ENCODE data around the gene ITPKC.

The ITPKC gene

DNA sequence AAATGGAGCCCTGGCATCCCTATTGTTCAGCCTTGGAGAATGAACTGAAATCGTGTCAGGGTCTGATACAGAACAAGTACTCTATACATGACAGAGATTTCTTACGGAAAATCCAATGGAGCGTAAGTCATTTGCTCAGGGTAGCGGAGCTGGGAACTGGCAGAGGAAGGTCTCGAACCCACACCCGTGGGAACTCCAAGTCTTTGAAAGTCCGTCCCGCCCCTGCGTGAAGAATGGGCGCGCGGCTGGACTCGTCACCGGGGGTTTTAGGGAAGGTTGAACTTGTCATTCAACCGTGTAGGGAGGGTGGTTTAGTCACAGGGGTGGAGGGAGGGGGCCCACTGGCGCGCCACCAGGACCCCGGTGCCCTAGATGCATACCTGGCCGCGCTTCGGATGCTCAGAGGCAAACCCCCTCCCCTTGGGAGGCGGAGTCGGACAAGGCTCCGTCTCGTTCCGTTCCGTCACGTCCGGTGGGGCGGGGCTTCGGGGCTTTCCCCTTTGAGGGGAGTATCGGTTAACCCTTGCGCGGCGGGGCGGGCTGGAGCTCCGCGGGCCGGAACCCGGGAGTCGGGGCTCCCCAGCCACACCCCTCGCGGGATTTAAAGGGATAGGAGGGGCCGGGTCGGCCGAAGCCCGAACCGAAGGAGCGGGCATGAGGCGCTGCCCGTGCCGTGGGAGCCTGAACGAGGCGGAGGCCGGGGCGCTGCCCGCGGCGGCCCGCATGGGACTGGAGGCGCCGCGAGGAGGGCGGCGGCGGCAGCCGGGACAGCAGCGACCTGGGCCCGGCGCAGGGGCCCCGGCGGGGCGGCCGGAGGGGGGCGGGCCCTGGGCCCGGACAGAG is at the start of gene ITPKC, which contains the start of gene COQ8B:
TSS of gene ITPKC (plus strand) at position 631 of the 843 bp plus-strand sequence. CDS start at position 655, 24 bp downstream.
TSS of gene COQ8B (minus strand) at position 405 of the 843 bp plus-strand sequence. CDS start 2,254 bp downstream, outside the sequence.
- peak; percentile 93 for DNase-seq (ENCODE audit: low spot score)

DNA sequence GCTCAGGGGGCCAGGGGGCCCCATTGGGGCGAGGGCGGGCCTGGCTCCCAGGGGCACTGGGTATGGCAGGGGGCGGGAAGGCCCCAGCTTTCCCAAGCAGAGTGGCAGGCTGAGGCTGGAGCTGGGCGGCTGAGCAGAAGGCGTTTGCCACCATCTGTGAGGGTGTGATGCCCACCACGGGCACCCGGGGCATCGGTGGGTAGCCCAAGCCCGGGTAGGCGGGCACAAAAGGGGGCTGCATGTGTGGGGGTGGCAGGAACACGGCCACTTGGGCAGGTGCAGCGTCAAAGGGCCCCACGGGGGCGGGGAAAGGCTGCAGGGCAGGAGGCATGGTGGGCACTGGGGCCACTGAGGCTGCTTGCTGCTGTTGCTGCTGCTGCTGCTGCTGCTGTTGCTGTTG is 49.3 kb upstream of the ITPKC start:
- DNase-seq (ENCODE audit: low spot score), result no peak

DNA sequence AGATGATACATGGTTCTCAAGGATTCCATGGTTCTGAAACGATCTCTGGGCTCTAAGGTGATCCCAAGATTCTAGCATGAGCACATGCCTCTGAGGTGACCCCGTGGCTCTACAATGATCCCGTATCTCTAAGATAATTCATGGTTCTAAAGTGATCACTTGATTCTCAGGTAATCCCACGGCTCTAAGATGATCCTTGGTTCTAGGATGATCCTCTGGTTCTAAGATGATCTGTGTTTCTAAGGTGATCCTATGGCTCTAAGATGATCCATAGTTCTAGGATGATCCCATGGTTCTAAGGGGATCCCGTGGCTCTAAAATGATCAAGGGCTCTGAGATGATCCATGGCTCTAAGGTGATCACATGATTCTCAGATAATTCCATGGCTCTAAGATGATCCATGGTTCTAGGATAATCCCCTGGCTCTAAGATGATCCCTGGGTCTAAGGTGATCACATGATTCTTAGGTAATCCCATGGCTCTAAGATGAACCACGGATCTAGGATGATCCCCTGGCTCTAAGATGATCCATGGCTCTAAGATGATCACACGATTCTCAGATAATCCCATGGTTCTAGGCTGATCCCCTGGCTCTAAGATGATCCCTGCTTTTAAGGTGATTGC is 47.8 kb upstream of the ITPKC start:
- no peak for DNase-seq (ENCODE audit: low spot score)

DNA sequence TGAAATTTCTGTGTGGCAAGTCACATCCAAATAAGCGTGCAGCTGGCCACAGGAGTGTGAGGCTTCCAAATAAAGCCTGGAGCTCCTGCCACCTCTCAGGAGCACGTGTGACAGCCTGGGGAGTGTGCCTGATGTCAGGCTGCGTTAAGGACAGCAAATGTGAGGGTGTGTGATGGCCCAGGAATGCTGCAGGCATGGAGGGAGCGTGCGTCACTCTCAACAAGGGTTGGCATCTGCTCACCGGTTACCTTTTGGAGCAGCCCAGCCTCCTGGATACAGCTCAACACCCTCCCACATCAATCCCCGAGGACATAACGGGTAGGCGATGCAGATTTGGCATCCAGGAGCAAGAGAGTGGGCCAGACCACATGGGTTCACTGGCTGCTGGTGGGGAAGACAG is 45.5 kb upstream of the ITPKC start:
- no peak for DNase-seq (ENCODE audit: low spot score)

DNA sequence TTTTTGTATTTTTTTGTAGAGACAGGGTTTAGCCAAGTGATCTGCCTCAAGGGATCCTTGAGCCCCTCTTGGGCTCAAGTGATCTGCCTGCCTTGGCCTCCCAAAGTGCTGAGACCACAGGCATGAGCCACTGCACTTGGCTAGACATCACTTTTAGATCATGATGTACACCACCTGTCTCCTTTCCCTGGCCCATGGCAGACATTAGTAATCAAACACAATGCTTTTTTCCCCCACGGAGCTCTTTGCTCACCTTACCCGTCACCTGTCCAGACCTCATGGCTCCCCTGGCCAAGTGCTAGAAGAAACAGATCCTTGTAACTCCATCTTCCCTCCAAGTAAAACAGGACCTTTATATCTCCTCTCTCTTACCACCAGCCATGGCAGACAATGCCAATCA is 44.9 kb upstream of the ITPKC start:
- no peak for DNase-seq (ENCODE audit: low spot score)

DNA sequence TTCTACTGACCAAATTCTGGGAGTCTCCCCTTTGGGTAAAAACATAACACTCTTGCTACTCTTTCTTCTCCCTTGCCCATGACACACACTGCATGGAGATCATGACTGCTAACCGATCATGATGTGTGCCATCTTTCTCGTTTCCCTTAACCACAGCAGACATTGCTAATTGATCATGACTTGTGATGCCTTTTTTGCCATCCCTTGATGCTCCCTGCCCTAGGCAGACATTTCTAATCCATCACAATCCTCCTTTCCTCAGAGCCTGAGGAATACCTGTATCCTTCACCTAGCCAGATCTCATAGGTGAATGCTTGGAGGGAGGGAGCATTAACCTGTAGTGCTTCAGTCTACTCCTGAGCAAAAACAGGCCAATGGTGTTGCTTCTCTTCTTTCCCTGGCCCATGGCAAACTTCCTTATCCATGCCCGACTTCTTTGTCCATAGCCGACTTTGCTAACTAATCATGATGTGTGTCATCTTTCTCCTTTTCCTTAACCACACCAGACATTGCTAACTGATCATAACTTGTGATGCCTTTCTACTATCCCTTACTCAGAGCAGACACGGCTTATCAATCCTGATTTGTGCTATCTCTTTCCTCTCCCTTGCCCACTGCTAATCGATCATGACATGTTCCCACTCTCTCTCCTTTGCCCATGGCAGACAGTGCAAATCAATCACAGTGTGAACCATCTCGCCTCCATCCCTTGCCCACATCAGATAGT is 44.2 kb upstream of the ITPKC start:
- no peak for DNase-seq (ENCODE audit: low spot score)

DNA sequence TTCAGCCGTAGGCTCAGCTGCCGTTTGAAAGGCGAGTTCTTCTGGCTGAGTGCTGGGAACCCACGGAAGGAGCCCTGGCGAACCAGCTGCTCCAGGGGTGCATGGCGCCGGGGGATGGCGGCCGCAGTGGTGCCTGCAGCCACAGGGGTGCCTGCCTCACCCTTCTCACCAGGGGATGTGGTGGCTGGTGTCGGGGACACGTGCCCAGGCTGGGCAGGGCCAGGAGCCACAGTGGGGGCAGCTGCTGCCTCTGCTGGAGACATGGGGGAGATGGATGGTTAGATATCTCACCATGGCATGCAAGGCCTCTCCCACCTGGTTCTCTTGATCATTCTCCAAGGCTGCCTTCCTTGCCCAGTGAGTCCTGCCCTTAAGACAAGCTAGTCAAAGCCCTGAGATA is 43.5 kb upstream of the ITPKC start:
- no peak for DNase-seq (ENCODE audit: low spot score)

DNA sequence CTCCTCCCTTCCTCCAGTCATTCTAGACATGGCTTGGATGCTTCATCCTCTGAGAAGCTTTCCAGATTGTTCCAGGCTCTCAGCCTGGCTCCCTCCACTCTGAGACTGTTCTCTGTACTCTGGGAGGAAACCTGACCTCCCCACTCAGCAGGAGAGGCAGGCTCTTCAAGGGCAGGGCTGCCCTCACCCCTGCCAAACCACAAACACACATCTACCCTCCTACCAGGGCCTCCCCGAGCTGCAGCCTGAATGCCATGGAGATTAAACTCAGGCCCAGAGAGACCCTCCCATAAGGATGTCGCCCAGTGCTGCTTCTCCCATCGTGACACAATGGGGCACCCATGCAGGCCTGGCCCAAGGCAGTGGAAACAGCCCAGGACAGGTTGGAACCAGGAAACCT is 42.6 kb upstream of the ITPKC start:
- no peak for DNase-seq (ENCODE audit: low spot score)

DNA sequence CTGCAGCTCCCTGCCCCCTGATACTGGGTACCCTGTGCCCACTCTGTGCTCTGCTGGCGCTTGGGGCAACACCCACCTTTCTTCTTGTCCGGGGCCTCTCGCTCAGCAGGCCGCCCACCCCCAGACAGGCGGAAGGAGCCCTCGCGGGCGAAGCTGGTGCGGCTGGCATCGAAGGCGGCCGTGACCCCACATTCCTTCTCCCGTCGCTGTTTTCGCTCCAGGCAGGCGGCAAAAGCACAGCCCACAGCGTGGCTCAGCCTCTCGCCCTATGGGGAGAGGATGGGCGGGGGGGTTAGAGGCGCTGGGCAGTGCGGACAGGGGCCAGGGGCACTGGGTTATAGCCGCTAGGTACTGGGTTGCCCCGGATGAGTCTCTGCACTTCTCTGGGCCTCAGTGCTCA is 39.8 kb upstream of the ITPKC start:
- no peak for DNase-seq (ENCODE audit: low spot score)

DNA sequence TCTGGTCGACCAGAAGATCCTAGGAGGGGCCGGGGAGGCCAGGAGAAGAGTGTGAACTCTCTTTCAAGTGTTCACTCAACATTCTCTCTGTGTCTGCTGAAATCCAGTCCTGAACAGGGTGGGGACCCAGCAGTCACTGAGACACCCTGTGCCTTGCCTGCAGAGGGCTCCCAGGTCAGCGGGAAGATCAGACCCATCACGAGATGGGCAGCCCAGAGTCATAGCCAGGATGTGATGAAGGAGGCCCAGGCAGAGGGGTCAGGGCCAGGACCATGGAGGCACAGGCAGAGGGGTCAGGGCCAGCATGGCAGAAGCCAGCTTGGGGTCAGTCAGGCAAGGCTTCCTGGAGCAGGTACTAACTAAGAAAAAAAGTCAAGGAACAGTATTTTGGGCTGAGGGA is 35.9 kb upstream of the ITPKC start:
- no peak for DNase-seq (ENCODE audit: low spot score)

DNA sequence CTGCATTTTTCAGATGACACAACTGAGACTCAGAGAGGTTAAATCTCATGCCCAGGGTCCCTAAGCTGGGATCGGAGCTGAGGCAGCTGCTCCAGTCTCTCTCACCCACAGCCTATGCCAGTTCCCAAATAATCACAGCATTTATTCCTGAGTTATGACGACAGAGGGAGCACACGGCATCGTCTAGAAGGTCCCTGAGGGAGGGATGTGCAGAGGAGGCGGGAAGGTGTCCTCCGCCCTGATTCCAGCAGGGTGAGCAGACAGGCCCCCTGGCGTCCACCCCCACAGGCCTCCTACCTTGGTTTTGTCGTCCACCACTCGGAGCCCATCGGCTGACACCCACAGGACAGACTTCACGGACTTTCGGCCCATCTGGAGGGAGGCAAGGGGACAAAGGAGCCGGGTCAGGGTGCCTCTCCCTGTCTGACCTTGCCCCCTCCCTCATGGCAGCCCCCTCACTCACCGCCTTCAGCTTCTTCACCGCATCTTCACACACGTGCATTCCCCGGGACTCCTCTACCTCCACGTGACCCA is 34.4 kb upstream of the ITPKC start:
- no peak for DNase-seq (ENCODE audit: low spot score)

DNA sequence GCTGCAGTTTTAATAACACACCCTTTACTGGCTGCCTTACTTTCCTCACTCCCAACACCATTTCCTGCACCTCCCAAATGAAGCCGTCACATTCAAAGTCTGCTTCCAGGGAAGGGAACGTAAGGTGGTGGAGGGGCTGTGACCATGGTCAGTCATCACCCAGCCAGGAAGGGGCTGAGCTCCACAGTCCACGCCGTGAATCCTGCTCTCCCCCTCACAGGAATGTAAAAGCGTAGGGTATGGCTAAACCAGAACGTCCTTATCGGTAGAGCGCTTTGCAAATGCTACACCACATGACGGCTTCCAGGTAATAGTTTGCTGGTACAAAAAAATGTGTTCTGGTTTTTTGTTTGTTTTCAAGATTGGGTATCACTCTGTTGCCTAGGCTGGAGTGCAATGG is 33.5 kb upstream of the ITPKC start:
- no peak for DNase-seq (ENCODE audit: low spot score)

DNA sequence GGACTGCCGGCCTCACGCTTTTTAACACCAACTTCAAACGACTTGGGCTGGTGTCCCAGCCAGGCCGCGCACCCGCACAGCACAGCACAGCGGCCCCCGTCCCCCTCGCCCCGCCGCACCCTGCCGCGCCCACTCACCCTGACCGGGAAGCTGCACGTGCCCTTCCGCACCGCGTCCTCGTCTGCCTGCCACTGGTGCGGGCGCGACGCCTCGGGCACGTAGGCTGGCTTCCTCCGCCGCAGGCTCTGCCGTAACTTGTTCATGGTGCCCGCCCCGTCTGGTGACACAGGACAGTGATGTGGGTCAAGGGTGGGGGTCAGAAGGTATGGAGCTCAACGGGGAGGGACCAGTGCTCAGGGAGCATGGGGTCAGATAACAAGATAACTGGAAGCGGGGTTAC is 32.6 kb upstream of the ITPKC start:
- DNase-seq (ENCODE audit: low spot score), result no peak

DNA sequence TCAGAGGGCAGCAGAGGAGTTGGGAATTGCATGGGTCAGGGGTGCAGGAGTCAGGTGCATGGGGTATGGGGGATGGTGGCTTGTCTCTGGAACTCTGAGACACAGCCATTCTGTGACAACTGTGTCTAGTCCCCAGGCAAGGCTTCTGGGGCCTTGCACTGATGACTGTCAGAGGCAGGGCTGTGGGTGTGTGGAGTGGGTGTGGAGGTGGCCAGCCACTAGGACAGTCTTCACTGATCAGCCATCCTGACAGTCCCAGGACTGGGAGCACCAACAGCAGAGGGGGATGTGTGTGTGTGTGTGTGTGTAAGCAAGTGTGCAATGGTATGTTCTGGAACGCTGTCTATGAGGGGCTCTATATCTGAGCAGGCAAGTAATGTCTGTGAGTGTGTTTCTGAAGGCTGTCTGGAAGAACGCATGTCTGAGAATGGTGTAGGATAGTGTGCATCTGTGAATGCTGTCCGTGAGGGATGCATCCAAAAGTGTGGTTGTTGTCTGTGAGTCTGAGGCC is 31.8 kb upstream of the ITPKC start:
- no peak for DNase-seq (ENCODE audit: low spot score)

DNA sequence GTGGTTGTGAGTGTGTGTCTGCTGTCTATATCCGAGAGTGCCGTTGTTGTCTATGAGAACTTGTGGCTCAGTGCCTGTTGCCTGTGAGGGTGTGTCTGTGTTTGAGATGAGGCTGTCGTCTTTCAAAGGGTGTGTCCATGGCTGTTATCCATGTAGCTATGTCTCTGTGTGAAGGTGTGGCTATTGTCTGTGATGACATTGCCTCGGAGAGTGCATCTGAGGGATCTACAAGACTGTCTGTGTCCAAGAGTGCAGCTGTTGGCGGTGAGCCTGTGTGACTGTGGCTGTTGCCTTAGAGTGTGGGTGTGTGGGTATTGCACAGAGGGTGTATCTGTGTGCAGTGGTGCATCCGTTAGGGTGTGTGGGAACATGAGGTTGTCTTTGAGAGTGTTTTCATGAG is 31.3 kb upstream of the ITPKC start:
- DNase-seq (ENCODE audit: low spot score), result no peak

DNA sequence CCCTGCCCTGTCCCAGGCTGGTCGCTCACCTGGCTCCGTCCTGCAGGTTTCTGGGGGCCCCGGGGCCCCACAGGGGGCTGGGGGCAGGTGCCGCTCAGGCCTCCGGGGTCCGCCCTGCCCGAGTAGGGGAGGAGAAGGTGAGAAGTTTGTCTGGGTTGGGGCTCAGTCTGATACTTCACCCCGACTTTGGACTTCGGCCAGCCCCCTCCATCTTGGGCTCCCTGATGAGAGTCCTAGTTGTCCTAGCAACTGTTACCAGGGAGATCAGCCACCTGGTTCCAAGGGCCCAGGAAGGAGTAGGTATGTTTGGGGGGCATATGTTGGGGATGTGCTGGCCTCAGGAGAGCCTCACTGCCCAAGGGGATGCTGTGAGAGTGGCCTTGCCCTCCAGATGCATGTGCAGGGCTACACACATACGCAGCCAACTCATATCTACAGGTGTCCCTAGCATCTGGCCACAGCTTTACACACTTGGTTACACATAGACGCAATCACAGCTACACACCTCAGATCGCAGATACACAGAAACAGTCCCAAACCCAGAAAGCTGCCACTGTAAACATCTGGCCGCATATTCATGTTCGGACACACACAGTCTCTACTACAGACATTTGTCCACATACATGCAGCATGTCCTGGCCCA is 29.9 kb upstream of the ITPKC start:
- DNase-seq (ENCODE audit: low spot score), result no peak

DNA sequence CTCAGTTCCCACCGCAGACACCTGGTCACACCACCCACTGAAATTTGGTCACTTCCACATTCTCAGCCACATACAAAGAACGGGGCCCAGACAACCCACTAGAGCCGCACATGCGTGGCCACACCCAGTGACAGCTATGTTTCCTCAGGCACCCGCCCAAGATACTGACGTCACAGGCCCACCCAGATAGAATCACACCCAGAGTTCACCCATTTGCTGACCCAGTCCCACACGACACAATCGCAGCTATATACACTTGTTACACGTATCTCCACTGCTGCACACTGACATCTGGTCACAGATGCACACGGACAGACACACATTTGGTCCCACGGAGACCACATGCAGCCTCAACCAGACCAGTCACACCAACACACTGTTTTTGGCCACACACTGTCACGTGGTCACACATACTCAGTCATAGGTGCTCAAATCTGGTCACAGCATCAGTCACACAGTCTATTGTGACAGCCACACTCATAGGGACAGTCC is 29.3 kb upstream of the ITPKC start:
- no peak for DNase-seq (ENCODE audit: low spot score)

DNA sequence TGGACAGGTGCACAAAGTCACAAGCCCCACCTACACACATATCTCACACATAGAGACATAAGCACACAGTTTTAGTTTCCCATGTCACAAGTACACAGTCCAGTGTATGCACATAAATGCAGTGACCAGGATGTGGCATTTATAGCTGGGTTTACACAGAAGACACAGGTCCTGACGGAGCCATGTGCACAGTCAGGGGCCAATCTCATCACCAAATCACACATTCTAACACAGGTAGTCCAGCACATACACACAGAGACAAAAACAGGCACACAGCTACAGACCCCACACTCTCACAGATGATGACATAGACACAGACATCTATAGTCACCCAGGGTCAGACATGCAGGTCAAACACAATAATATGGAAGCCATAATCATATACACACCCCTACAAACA is 28.6 kb upstream of the ITPKC start:
- no peak for DNase-seq (ENCODE audit: low spot score)

DNA sequence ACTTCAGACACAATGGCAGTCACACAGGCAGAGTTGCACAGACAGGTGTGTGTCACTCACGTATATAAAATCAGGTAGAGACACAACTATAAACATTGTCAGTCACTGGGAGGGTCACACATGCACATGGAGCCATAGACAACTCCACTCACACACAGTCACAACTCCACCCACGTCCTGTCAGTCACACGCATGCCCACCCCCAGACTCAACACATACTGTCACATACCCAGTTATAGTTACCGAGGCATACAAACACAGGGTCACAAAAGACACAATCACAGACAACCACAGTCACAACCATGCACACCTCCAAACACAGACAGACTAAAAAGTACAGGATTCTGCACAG is 27.9 kb upstream of the ITPKC start:
- DNase-seq (ENCODE audit: low spot score), result no peak

DNA sequence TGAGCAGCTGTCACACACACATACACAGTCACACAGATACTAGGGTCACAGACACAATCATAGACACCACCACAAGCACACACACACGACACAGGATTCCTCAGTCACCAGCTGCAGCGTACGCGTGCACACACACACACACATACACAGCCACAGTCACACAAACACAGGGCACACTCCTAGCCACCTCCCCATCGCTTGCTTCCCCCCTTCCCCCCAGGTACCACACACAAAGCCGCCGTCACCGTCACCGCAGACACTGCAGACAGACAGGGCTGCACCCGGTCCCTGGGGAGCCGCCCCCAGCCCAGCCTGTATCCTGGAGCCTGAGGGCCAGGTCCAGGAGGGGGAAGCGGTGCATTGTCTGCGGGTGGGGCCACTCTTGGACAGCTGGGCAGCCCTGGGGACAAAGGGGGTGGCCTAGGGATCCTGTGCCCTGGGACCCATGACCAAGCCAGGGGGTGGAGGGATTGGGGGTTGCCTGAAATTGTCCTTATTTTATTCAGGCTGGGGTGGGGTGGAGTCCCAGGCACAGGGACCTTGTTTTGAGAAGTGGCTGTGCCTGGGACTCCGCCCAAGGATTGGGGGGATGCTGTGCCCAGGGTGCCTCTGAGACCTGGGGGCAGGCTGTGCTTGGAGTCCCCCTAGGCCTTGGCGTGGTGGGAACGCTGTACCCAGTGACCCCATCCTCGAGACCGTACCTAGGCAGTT is 27.4 kb upstream of the ITPKC start:
- DNase-seq (ENCODE audit: low spot score), result peak; percentile 27

DNA sequence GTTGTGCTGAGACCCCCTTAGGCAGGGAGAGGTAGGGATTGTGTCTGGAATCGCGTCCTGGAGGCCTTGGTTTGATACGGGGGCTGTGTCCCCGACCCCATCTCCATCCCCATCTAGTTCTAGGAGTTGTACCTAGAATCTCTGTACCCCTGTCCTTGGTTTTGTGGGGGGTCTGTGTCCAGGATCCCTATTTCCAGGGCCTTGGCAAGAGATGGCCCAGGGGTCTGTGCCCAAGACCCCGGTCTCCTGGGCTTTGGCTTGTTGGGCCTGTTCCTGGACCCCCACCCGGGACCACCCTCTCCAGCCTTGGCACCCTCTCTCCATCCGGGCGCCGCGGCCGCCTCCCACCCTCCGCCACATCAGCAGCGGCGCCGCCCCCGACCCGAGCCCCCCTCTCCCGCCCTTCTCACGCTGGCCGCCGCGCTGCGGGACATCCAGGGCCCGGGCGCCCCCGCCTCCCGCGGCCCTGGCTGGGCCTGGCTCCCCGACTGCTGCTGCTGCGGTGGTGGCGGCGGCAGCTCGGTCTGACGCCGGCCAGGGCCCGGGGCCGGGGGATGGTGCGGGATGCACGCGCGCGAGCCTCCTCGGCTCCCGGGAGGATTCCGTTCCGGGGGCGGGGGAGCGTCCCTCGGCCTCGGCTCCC is 26.7 kb upstream of the ITPKC start, which contains the start of gene NUMBL:
TSS of gene NUMBL (minus strand) at position 602 of the 643 bp plus-strand sequence. CDS start at position 434, 168 bp downstream.
- no peak for DNase-seq (ENCODE audit: low spot score)
